ENCODE results near the gene BMP4. TPM values are rescaled to one million over a fixed set of nuclear protein-coding genes. Genes with fewer than 3 reads are reported as not detected.

Gene BMP4
- total and polyA plus RNA-seq, 2 of the 13 experiments (the other 11 are each of a cell fraction or from before 2014, with no cell fraction given), result 56.4 to 169 TPM

DNA sequence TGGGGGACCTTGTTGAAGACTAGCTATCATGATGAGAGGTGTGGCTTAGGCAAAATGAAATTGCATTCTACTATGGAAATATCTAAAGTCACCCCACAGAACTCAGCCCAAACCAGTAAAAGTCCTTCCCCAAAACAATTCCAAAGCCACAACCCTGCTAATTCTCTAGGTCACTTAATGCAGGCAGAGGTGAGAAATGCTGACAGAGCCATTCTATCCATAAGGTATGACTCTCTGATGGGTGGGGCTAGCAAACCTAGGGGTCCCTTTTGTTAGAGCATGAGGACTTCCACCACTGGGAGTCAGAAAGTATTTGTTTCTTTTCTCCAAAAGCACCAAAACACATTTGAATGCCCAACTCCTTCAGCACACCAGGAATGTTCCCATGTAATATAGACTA is 12.7 kb upstream of the BMP4 start:
- Histone ChIP-seq H3K9me3 (ENCODE audit: low read length) (no peaks in the 10 kb centered on the region), H3K4me3 (replicated peaks in 1 of 3; ENCODE audit: insufficient read depth in 1 of 3, low read depth in 2 of 3, low read length in 3 of 3) (no peak overlapping the region), H3K27me3 (ENCODE audit: control insufficient read depth in 1 of 2, insufficient read depth in 2 of 2, low read length in 2 of 2) (no peaks in the 10 kb centered on the region), H3K36me3 (replicated peaks in 1 of 2; ENCODE audit: control insufficient read depth in 1 of 2, insufficient read depth in 2 of 2, low read length in 2 of 2) (no peaks in the 10 kb centered on the region), H3K4me1 (ENCODE audit: insufficient read depth, low read length) (peaks cover 15% of the 10 kb centered on the region), H4K20me1 (ENCODE audit: insufficient read depth, low read length) (no peaks in the 10 kb centered on the region), H3K9ac (ENCODE audit: insufficient read depth, low read depth, low read length) (no peak overlapping the region), H3K79me2 (ENCODE audit: insufficient read depth, low read length) (no peaks in the 10 kb centered on the region), H3K27ac (ENCODE audit: extremely low read length, insufficient read depth, low read length) (no peak overlapping the region), H3K4me2 (ENCODE audit: low read depth, low read length) (no peak overlapping the region), H2AFZ (ENCODE audit: low read length) (no peak overlapping the region)
- ChIA-PET POLR2A (interaction anchor here (1.6 to 2.1 kb wide), 2 partner anchors 12 to 16 kb away, joined by 3 to 6 read pairs; no protein-coding TSS in a partner anchor), CTCF (ENCODE audit: low intra/inter-chr PET ratio, low total read pairs) (no interaction called here)
- ATAC-seq, result no peak
- in situ Hi-C loops (cut with HindIII; ENCODE audit: extremely low pct_ligation_motif_present, low pct_unique_long_range_greater_than_20kb) (no loop called here), intact Hi-C loops (cut with micrococcal nuclease; ENCODE audit: unreplicated experiment) (no loop called here)
- no TSS peak for BruUV-seq (replicated peaks)
- TF ChIP-seq THRA (CRISPR knock-in tag; IDR thresholded peaks at IDR 0.05; ENCODE audit: borderline replicate concordance), result no peak
- peak; percentile 66 for TF ChIP-seq MAFF (IDR thresholded peaks at IDR 0.05; ENCODE audit: low read depth, low read length)
- TF ChIP-seq BCLAF1 (IDR thresholded peaks at IDR 0.05), result no peak
- peak; percentile 66 to 77 for TF ChIP-seq MAFK (conservative IDR thresholded peaks at IDR 0.05 in 1 of 2, IDR thresholded peaks at IDR 0.05 in 1 of 2; ENCODE audit: low read length in 2 of 2)
- no peak for TF ChIP-seq ZBTB34 (CRISPR knock-in tag; IDR thresholded peaks at IDR 0.05)
- TF ChIP-seq ZNF224 (CRISPR knock-in tag; IDR thresholded peaks at IDR 0.05), result no peak
- DNase-seq (ENCODE audit: low spot score), result no peak
- FAIRE-seq, result no peak

Measured in HepG2 (cell line).